ENCODE data around the gene BCL7C.

DNA sequence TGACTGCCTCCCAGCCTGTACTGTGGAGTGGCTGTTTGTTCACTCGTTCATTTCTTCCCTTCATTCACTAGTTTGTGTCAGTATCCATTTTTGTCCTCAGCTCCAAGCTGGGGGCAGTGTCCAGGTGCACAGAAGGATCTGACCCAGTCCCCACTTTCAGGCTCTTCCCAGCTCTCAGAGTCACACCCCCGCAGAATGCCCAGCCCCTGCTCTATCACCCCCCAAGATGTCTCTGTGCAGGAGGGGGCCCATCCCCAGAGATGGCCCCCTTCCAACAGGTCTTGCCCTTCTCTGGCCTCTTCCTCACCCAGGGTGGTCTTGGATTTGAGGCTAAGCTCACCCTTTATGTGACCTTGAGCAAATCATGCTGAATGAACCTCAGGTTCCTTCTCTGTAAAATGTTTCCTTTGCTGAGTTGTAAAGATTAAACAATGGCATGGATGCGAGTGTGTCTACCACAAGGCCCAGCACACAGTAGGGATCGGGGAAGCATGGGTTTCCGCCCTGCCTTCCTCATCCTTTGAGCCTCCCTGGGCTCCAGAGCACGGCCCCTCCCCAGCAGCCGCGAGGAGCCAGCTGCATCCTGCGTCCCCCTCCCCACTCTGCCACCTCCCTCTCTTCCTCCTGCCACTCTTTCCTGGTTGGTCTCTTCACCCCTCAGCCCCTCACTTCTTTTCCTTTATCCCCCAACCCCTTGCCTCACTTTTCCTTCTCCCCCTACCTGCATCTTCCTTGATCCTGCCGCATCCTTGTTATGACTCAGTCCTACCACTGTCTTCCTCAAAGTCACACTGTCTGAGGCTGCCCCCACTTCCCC is 32.3 kb upstream of the BCL7C start:
- TF ChIP-seq, protein P1, sequence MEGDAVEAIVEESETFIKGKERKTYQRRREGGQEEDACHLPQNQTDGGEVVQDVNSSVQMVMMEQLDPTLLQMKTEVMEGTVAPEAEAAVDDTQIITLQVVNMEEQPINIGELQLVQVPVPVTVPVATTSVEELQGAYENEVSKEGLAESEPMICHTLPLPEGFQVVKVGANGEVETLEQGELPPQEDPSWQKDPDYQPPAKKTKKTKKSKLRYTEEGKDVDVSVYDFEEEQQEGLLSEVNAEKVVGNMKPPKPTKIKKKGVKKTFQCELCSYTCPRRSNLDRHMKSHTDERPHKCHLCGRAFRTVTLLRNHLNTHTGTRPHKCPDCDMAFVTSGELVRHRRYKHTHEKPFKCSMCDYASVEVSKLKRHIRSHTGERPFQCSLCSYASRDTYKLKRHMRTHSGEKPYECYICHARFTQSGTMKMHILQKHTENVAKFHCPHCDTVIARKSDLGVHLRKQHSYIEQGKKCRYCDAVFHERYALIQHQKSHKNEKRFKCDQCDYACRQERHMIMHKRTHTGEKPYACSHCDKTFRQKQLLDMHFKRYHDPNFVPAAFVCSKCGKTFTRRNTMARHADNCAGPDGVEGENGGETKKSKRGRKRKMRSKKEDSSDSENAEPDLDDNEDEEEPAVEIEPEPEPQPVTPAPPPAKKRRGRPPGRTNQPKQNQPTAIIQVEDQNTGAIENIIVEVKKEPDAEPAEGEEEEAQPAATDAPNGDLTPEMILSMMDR (conservative IDR thresholded peaks at IDR 0.05): no peak
- no peak for TF ChIP-seq EZH2 (IDR thresholded peaks at IDR 0.05; ENCODE audit: low read depth)

Measured in PC-9 (cell line).